HUDEP-2 (cell line): ENCODE measurements around the gene FIP1L1.
A peak's percentile ranks its signal among the peaks of the same experiment; 100 is the strongest.
"Not testable (repeated sequence)": the region's sequence is repeated elsewhere in the genome, so short reads cannot be mapped to it uniquely, and the experiment has no call there.

Experiments
- DNase-seq, 76 experiments: peaks; one replicate each; lab custom pipeline; 2025; ENCODE audit not compliant: unreplicated experiment in 76 of 76; lab: John Stamatoyannopoulos, UW

Gene FIP1L1

GRCh38 chr4:53465891-53466290 lies 88.5 kb downstream of the FIP1L1 start:
- DNase-seq: no peak

DNA sequence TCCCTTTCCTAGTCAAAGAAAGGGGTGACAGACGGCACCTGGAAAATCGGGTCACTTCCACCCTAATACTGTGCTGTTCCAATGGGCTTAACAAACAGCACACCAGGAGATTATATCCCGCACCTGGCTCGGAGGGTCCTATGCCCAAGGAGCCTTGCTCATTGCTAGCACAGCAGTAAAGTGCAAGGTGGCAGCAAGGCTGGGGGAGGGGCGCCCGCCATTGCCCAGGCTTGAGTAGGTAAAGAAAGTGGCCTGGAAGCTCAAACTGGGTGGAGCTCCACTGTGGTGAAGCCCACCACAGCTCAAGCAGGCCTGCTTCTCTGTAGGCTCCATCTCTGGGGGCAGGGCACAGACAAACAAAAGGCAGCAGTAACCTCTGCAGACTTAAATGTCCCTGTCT lies 89.1 kb downstream of the FIP1L1 start:
- not testable (repeated sequence) for DNase-seq

DNA sequence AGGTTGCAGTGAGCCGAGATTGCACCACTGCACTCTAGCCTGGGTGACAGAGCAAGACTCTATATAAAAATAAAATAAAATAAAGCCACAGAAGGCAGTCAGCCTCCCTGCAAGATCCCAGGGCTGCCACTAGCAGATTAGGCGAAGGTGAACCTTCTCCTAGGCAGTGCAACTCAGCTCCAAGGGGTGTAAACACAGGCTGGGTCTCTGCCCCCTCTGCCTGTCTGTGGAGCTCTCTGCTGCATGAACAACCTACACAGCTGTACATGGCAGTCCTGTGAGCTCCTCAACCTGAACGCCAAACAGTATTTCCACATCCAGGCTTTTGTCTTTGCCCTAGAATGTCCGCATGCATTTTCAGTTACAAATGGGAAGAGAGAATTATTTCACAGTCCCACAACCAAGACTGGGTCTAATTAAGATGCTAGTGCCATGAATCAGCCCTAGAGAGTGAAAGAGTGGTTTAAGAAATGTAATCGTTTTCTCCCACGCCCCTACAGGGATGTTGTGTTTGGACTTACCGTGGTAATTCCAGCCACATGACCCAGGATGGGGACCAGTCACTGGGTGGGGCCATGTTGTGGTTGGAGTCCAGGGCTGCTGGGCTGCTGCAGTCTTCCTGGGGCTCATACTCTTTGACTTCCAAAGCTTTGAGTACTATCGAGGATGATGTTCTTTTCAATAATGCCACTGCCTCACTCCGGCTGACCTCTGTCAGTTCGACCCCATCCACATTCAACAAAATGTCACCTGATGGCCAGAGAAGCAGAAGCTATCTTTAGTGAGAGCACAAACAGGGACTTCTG lies 99.0 kb downstream of the FIP1L1 start:
- DNase-seq: no peak

DNA sequence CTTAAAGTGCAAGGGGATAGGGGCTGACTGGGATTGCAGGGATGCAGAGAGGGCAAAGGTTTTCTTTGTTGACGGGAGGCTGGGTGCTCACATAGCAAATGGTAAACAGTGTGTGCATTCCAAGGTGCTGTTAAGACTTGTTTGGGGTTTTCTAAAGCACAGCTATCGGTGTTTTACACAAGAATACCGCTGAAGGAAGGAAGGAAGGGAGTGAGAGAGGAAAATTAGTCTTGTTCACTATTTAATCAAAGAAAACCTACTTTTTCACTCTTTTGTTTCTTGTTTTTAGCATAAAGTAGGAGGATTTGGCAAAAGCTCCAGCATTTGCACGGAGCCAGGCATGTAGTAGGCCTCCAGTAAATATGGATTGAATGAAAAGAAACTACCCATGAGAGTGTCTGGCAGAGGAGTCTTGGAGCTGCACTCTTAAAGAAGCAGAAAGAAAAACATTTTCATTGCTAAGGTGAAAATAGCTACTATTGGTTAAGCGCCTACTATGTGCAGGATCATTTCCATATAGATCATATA lies 99.7 kb downstream of the FIP1L1 start:
- no peak for DNase-seq

- DNase-seq: no peak
Measured at GRCh38 chr4:53477636-53478035, 100.2 kb downstream of the FIP1L1 start.

- peak in 2 of 76 experiments; percentile 2 to 7 for DNase-seq
Measured at GRCh38 chr4:53478671-53479456, 101.4 kb downstream of the FIP1L1 start.

- no peak for DNase-seq
Measured at GRCh38 chr4:53479736-53480525, 102.5 kb downstream of the FIP1L1 start.

GRCh38 chr4:53480909-53481308 lies 103.5 kb downstream of the FIP1L1 start:
- no peak for DNase-seq

- no peak for DNase-seq
Measured at GRCh38 chr4:53481586-53481985, 104.1 kb downstream of the FIP1L1 start.

GRCh38 chr4:53483250-53483649 lies 105.8 kb downstream of the FIP1L1 start:
- no peak for DNase-seq

GRCh38 chr4:53484911-53485657 lies 107.6 kb downstream of the FIP1L1 start:
- DNase-seq: no peak

DNA sequence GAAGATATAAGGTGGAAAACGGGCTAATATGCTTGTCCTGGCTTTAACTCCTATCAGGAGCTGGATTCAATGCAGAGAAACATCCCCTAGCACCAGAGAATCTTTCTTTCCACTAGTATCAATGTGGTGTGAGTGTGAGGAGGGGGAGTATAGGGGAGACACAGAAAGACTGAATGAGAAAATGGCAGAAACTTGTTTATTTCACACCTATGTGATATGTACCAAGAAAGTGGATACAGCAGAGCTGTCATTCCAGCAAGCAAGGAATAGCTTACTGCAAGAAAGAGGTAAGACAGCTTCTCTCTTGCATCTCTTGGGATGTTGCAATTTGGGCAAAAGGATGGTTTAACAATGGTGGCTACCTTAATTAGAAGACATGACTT lies 108.2 kb downstream of the FIP1L1 start:
- DNase-seq: no peak

DNA sequence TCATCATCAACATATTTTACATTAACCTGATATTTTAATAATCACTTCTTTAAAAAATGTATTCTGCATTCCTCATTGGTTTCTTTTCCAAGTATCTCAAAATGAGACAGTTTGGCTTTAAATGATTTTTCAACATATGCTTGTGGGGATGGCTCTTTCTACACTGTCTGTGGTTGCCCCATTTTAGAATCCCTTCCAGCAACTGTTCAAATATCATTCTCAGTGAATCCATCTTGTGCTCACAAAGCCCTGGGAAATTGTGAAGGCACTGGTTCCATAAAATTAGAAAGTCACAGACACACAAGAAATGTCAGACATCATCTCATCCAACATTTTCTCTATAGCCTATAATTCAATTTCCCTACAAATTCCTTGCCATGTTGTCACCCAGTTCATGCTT lies 110.3 kb downstream of the FIP1L1 start:
- no peak for DNase-seq

GRCh38 chr4:53489279-53489889 lies 111.9 kb downstream of the FIP1L1 start:
- DNase-seq: no peak

DNA sequence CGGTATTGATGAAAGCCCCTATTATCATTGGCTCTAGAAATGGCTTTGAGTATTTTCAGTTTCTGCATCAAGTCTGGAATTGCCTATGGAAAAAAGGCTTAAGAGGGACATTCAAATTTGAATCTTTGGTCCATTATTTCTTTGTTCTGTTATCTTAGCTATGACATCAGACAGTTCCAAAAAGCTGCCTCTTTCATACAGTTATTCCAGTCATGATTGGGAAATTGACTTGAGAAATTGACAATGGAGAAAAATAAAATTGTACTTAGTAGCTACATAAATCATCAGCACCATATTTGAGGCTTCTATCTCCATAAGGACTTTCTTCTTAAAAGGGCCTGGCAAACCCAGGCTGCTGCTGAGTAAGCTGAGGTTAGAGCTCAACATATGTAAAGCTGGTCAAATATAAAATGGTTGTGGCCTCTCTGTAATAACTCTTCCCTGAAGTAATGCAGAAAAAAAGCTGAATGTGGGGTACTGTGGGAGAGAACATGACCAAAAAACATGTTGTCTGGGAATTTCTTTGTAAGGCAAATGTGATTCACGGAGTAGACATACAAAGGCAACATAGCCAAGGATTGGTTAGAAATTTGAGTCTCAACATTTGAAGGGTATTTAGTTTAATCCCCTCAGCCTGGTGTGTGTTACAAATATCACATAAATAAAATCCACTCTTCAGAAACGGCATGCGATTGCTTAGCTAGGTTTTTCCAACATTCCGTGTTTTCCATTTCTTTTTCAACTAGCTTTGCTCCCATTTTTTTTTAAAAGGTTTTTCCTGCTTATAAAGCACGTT lies 112.9 kb downstream of the FIP1L1 start:
- DNase-seq: no peak

GRCh38 chr4:53490965-53491622 lies 113.7 kb downstream of the FIP1L1 start:
- DNase-seq: peak in 2 of 76 experiments; percentile 0

DNA sequence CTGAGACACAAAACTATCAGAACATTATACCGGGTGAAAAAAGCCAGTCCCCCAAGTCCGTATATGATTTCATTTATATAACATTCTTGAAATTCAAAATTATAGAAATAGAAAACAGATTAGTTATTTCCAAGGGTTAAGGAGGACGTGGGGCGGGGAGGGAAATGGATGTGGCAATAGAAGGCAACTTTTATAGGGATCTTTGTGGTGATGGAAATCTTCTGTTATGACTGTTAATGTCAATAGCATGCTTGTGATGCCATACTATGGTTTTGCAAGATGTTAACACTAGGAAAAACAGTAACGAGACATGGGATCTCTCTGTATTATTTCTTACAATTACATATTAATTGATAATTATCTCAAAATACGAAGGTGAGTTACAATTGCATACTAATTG lies 117.4 kb downstream of the FIP1L1 start:
- DNase-seq: no peak

GRCh38 chr4:53497487-53498244 lies 120.2 kb downstream of the FIP1L1 start:
- DNase-seq: no peak
